SK-N-DZ (cell line): ENCODE results near the gene CRYL1.

ENCODE experiments used
- small RNA-seq, 2 experiments: library from RNA; depleted of rRNA; stranded (forward); fragments of <200 nt; gene quantifications; one replicate each; pipeline ENCODE3, GENCODE V24; 2014

Gene CRYL1

Small RNA genes lying within 50 kb of the gene (small RNA-seq; reads per million reads assigned to genes)
- 0 reads per million in 2 experiments for gene MIR4499
